HG02870 (cell line): ENCODE data around the gene TMUB1.

Experiments used
- ATAC-seq: cut with Tn5 transposase; IDR thresholded peaks from one replicate; pipeline ENCODE4 v1.9.1; 2021; ENCODE audit warnings: mild to moderate bottlenecking, moderate library complexity; ENCODE audit not compliant: unreplicated experiment

TMUB1 gene

DNA sequence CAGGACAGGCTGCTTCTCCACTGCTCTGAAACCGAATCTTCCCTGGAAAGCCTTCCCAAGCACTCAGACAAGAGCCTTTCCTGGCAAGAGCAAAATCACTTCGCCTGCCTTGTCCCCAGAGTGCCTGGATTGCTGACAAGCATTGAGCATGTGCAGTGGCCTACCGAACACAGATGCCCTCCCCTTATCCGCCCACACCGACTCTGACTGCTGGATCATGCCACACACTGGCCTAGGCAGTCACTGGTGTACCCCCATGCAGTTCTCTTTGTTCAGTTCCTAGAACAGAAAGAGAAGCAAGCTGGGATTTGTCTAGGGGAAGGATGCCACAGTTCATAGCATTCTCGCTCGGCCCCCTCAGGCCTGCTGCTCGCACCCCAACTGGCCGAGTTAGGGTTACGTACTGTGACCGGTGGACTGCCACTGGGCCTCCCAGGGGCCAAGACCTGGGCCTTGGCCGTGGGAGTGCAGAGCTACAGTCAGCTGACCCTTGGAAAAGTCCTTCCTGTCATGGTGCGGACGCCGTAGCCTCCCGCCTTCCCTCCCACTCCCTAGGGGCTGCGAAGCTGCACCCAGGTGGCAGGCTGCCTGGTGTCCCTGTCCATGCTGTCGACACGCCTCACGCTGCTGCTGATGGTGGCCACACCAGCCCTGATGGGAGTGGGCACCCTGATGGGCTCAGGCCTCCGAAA, 48.1 kb downstream of the TMUB1 start:
- ATAC-seq: no peak

DNA sequence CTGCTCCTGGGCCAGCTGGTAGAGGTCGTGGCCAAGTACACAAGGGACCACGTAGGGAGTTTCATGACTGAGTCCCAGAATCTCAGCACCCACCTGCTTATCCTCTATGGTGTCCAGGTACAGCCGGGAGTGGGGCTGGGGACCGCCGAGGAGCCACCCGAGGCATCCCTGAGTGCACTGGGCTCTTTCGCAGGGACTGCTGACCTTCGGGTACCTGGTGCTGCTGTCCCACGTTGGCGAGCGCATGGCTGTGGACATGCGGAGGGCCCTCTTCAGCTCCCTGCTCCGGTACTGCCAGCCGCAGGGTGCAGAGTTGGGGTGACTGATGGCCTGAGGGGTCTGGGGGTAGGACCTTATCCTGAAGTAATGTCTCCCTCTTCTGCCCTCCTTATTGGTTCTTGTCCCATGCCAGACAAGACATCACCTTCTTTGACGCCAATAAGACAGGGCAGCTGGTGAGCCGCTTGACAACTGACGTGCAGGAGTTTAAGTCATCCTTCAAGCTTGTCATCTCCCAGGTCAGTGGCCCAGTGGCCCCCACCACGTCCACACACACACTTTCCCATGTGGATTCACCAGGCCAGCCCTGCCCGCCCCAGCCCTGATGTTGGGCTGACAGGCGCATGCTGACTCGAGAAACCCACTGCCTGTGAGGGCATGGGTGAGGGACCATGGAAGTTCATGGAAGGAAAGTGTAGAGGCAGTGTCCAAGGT, 48.8 kb downstream of the TMUB1 start:
- no peak for ATAC-seq

DNA sequence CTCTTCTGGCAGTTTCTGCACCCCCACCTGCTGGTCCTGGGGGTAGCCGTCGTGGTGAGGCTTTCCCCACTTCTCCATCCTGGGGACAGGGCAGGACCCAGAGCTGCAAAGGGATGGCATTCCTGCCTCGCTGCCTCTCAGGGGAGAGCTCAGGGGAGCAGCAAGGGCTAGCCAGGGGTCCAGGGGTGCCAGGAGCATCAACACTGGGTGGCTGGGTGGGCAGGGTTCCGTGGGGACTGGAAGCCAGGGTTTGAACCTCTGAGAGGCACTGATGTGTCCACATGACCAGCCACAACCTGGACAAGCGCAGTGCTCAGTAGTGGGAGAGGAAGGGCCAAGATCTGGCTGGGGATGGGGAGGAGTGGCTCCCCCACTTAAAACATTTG, 49.4 kb downstream of the TMUB1 start:
- no peak for ATAC-seq

DNA sequence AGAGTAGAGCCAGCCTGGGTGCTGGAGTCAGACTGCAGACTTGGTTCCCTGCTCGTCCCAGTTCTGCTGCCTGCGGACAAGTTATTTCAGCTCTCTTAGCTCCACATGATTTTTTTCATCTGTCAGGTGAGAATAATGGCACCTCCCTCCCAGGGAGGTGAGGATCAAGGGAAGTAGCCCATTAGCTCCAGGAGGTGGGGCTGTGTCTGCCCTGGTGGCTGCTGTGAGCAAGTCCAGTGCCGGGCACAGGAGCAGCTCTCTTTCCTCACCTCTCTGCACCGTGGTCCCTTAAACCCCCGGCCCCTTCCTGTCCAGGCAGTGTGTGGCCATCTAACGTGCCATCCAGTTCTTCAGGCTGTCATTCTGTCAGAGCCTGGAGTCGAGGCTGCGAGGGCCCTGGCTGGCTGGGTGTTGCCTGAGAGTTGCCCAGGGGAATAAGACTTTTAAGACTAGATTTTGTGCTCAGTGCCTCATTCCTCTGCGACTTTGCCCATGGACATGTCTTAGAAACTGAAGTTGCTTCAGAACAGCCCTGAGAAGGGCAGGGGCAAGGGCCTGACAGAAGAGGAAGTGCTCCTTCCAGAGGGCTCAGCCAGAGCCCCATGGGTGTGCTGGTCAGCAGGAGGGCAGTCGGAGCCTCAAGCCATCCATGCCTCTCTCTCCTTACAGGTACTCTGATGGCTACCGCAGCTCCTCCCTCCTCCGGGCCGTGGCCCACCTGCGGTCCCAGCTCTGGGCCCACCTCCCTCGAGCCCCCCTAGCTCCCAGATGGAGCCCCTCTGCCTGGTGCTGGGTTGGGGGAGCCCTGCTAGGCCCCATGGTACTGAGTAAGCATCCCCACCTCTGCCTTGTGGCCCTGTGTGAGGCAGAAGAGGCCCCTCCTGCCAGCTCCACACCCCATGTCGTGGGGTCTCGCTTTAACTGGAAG, 50.1 kb downstream of the TMUB1 start:
- no peak for ATAC-seq
